Measurements from ENCODE around the gene PCDH8. TPM values are rescaled to one million over a fixed set of nuclear protein-coding genes. Genes with fewer than 3 reads are reported as not detected.

PCDH8 gene
- total RNA-seq, 1 experiment from 2014 or later: 0.92 TPM

DNA sequence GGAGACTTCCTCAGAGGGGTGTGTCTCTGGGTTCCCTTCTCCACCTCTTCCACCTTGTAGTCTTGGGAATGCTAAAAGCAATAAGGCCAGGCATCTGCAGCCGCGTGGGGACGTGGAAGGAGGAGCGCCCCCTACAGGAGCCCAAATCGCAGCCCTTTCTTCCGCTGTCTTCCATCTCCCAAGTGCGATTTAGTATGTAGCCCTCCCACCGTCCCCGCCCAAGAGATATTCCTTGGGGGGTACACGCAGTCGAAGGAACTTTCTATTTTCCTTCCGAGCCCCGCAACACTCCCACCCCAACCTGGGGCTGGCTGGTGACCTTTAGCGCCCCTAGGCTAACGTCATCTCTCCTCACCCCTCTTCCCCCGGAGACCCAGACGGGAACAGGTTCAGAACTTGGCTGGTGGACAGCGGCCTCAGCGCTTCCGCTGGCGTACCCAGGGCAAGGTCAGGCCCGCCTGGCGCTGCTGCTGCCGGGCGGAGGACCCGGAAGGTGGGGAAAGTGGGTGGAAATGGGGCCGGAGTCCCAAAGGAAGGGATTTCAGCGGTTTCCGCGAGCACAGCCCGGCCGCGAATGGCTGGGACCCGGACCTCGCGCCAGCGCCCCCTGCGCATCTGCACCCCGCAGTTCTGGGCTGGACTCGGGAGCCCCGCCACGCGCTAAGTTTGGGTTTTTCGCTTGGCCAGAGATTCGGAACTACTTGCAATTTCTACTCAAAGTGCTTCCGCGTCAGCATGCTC is 2.1 kb upstream of the PCDH8 start (continued):
- TF ChIP-seq SMAD3 (CRISPR knock-in tag; IDR thresholded peaks at IDR 0.05; ENCODE audit: borderline replicate concordance) (peak; percentile 95), CREB1 (CRISPR knock-in tag; IDR thresholded peaks at IDR 0.05) (peak; percentile 91), TEAD1 (CRISPR knock-in tag; IDR thresholded peaks at IDR 0.05) (peak; percentile 96; the same call in 1 of the 2 replicates), ZNF263 (CRISPR knock-in tag; IDR thresholded peaks at IDR 0.05; ENCODE audit: low read depth) (0 out of 2 replicates have a peak, but pooled peaks have one; percentile 21), ZNF671 (CRISPR knock-in tag; IDR thresholded peaks at IDR 0.05) (no peak), SMAD4 (CRISPR knock-in tag; IDR thresholded peaks at IDR 0.05) (peak; percentile 75; the same call in 1 of the 2 replicates)
- TF ChIP-seq, protein P1, sequence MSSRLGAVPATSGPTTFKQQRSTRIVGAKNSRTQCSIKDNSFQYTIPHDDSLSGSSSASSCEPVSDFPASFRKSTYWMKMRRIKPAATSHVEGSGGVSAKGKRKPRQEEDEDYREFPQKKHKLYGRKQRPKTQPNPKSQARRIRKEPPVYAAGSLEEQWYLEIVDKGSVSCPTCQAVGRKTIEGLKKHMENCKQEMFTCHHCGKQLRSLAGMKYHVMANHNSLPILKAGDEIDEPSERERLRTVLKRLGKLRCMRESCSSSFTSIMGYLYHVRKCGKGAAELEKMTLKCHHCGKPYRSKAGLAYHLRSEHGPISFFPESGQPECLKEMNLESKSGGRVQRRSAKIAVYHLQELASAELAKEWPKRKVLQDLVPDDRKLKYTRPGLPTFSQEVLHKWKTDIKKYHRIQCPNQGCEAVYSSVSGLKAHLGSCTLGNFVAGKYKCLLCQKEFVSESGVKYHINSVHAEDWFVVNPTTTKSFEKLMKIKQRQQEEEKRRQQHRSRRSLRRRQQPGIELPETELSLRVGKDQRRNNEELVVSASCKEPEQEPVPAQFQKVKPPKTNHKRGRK (CRISPR knock-in tag; IDR thresholded peaks at IDR 0.05; ENCODE audit: borderline replicate concordance): no peak
- TF ChIP-seq, protein P2, sequence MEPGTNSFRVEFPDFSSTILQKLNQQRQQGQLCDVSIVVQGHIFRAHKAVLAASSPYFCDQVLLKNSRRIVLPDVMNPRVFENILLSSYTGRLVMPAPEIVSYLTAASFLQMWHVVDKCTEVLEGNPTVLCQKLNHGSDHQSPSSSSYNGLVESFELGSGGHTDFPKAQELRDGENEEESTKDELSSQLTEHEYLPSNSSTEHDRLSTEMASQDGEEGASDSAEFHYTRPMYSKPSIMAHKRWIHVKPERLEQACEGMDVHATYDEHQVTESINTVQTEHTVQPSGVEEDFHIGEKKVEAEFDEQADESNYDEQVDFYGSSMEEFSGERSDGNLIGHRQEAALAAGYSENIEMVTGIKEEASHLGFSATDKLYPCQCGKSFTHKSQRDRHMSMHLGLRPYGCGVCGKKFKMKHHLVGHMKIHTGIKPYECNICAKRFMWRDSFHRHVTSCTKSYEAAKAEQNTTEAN (CRISPR knock-in tag; IDR thresholded peaks at IDR 0.05): peak; percentile 95

DNA sequence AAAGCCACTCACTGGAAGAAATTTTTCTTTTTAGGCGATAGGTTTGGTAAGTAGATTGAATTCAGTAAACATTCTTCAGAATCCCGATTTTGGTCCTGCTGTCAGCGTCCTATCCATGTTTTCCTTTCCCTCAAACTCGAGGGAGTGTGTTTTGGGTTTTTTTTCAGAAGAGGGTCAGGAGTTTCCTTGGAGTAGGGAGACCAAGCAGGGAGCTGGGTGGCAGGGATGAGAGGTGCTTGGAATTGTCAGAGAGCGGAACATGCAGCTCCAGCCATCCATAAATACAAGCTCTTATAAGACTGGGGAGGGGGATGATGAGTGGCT is 1.6 kb upstream of the PCDH8 start:
- CTCF ChIA-PET: interaction anchor here (0.6 to 11.1 kb wide), 23 partner anchors 8 to 351 kb away, joined by 3 to 430 read pairs (median 5); partner anchors contain the start of genes OLFM4 and SUGT1
- POLR2A ChIA-PET: interaction anchor here (0.6 to 2.4 kb wide), 3 partner anchors 12 to 198 kb away, joined by 3 to 8 read pairs (median 5); partner anchors contain the start of gene SUGT1

More for the DNA sequence above, 1.6 kb upstream of the PCDH8 start:
- Mint-ChIP-seq H3K27me3 (ENCODE audit: low read depth) (peaks cover 61% of the 10 kb centered on the region), H3K27ac (no peak overlapping the region), H3K4me3 (peak overlapping the region; percentile 88), H3K36me3 (no peaks in the 10 kb centered on the region), H3K9me3 (no peaks in the 10 kb centered on the region), H3K4me1 (peaks cover 40% of the 10 kb centered on the region)
- ATAC-seq (no peak), DNase-seq (ENCODE audit: low spot score) (no peak)
- TF ChIP-seq, protein P3, sequence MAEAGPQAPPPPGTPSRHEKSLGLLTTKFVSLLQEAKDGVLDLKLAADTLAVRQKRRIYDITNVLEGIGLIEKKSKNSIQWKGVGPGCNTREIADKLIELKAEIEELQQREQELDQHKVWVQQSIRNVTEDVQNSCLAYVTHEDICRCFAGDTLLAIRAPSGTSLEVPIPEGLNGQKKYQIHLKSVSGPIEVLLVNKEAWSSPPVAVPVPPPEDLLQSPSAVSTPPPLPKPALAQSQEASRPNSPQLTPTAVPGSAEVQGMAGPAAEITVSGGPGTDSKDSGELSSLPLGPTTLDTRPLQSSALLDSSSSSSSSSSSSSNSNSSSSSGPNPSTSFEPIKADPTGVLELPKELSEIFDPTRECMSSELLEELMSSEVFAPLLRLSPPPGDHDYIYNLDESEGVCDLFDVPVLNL (CRISPR knock-in tag; IDR thresholded peaks at IDR 0.05; ENCODE audit: borderline replicate concordance, low read depth): no peak
- TF ChIP-seq, protein P4, sequence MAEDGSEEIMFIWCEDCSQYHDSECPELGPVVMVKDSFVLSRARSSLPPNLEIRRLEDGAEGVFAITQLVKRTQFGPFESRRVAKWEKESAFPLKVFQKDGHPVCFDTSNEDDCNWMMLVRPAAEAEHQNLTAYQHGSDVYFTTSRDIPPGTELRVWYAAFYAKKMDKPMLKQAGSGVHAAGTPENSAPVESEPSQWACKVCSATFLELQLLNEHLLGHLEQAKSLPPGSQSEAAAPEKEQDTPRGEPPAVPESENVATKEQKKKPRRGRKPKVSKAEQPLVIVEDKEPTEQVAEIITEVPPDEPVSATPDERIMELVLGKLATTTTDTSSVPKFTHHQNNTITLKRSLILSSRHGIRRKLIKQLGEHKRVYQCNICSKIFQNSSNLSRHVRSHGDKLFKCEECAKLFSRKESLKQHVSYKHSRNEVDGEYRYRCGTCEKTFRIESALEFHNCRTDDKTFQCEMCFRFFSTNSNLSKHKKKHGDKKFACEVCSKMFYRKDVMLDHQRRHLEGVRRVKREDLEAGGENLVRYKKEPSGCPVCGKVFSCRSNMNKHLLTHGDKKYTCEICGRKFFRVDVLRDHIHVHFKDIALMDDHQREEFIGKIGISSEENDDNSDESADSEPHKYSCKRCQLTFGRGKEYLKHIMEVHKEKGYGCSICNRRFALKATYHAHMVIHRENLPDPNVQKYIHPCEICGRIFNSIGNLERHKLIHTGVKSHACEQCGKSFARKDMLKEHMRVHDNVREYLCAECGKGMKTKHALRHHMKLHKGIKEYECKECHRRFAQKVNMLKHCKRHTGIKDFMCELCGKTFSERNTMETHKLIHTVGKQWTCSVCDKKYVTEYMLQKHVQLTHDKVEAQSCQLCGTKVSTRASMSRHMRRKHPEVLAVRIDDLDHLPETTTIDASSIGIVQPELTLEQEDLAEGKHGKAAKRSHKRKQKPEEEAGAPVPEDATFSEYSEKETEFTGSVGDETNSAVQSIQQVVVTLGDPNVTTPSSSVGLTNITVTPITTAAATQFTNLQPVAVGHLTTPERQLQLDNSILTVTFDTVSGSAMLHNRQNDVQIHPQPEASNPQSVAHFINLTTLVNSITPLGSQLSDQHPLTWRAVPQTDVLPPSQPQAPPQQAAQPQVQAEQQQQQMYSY (CRISPR knock-in tag; IDR thresholded peaks at IDR 0.05): peak; percentile 79
